GM19467 (cell line): ENCODE data around the gene PRPS1L1.
A peak's percentile ranks its signal among the peaks of the same experiment; 100 is the strongest.

ENCODE experiments used
- ATAC-seq: cut with Tn5 transposase; IDR thresholded peaks from one replicate; pipeline ENCODE4 v1.9.1; 2021; ENCODE audit warnings: mild to moderate bottlenecking, moderate library complexity; ENCODE audit not compliant: unreplicated experiment

PRPS1L1 gene

DNA sequence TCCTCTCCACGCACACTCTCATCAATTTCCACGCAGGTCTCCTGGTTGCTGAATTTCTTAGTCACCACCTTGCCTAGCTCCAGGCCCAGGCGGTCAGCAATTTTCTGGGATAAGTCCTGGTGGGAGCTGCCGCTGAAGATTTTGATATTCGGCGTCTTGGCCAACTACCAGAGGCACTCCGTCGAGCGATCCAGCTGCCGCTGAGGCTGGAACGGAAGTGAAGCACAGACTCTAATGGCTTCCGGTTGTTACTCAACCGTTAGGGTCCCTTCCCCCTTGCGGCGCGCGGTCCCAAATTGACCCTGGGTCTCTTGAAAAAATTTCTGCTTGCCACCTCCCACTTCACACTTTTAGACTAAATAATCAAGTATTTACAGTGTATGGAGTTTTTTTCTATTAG is at the start of gene PRPS1L1:
PRPS1L1 (minus strand) TSS at position 219 of the 400 bp plus-strand sequence.
- ATAC-seq = no peak

GRCh38 chr7:18076461-18076860 is 48.8 kb upstream of the PRPS1L1 start:
- no peak for ATAC-seq

- ATAC-seq = no peak
Measured at GRCh38 chr7:18068745-18069144, 41.1 kb upstream of the PRPS1L1 start.

- peak; percentile 75 for ATAC-seq
Measured at GRCh38 chr7:18064242-18064838, 36.7 kb upstream of the PRPS1L1 start.

GRCh38 chr7:18063149-18063901 is 35.7 kb upstream of the PRPS1L1 start:
- ATAC-seq = no peak

GRCh38 chr7:18059171-18059570 is 31.5 kb upstream of the PRPS1L1 start:
- ATAC-seq = no peak

GRCh38 chr7:18053941-18054340 is 26.3 kb upstream of the PRPS1L1 start:
- no peak for ATAC-seq

- ATAC-seq = no peak
Measured at GRCh38 chr7:18053177-18053928, 25.7 kb upstream of the PRPS1L1 start.

- ATAC-seq = no peak
Measured at GRCh38 chr7:18049262-18049661, 21.6 kb upstream of the PRPS1L1 start.

- no peak for ATAC-seq
Measured at GRCh38 chr7:18046601-18047000, 19.0 kb upstream of the PRPS1L1 start.

GRCh38 chr7:18045171-18045570 is 17.5 kb upstream of the PRPS1L1 start:
- no peak for ATAC-seq

GRCh38 chr7:18041191-18041590 is 13.5 kb upstream of the PRPS1L1 start:
- ATAC-seq = no peak

- ATAC-seq = no peak
Measured at GRCh38 chr7:18040196-18040595, 12.6 kb upstream of the PRPS1L1 start.

DNA sequence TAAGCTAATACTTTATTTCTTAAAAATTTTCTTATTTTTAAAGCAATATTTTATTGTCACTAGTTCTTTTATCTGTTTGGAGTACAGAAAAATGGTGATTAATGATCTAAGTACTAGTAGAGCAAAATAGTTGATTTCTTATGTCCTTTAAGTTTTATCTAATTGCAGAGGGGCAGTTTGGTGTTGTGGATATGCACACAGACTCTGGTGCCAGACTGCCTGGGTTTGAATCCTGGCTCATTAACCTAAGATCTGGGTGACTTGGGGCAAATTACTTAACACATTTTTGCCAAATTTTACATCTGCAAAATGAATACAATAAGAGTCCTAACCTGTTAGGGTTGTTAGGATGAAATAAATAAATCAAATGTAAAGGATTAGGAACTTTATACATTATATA is 10.7 kb upstream of the PRPS1L1 start:
- no peak for ATAC-seq

DNA sequence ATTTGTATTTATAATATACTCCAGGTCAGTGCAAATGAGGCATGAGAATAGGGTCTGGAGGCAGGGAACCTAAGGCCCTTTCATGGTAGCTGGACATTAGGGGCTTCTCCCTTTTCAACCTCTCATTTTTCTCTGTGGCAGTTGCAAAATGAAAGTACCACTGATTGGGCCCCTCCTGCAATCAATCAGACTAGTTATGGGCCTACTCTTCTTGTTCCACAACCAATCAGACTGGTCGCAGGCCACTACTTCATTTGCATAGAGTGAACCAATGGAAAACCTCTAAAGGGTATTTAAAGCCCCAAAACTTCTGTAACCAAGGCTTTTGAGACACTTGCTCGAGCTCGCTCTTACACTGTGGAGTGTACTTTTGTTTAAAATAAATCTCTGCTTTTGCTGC is 10.0 kb upstream of the PRPS1L1 start:
- no peak for ATAC-seq

- no peak for ATAC-seq
Measured at GRCh38 chr7:18036783-18037182, 9.1 kb upstream of the PRPS1L1 start.

DNA sequence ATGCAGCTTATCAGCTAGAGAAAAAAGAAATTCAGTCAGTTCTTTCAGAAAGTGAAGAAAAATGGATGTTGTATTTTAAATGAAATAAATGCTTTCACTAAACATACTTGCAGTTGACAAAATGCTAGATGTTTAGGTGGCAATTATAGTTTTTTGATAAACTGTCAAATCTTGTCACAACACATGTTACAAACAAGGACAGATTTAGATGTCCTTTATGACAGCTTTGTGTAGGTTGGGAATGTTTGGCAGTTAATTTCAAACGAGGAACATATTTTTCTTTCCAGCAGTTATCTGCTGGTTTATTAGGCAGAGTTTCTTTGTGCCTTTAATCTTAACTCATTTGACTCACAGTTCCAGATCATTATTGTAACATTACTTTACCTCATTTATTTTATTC is 3.1 kb upstream of the PRPS1L1 start:
- ATAC-seq = no peak

- ATAC-seq = no peak
Measured at GRCh38 chr7:18020138-18020715, 7.4 kb downstream of the PRPS1L1 start.

DNA sequence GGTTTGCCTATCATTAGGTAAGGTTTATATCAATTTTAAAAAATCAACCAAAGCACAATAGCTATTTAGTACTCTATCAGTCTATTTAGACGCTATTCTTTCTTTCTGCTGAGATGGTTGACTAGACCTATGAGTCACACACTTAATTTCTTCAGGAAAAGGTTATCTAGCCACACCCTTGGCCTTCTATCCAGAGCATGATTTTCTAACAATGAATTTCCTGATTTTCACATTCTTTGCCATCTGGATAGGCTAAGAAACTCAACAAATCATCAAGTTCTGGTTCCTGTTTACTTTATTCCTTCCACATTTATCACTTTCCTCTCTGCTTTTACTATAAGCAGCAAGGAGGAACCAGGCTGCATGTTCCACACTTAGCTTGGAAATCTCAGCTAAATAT is 8.1 kb downstream of the PRPS1L1 start:
- ATAC-seq = no peak

- no peak for ATAC-seq
Measured at GRCh38 chr7:18018296-18019215, 9.1 kb downstream of the PRPS1L1 start.
